WI38 (cell line): Measurements from ENCODE around the gene DCTPP1.

Experiments used
- H3K4me3 ChIP-seq: 2 replicates; pipeline ENCODE4 v1.5.1; 2011; ENCODE audit warnings: low read depth, mild to moderate bottlenecking, control low read depth, low read length
- CTCF ChIP-seq: IDR thresholded peaks from 2 replicates; pipeline ENCODE4 v1.5.1; 2012; ENCODE audit warnings: low read depth, mild to moderate bottlenecking, control low read depth, low read length

DCTPP1 gene

DNA sequence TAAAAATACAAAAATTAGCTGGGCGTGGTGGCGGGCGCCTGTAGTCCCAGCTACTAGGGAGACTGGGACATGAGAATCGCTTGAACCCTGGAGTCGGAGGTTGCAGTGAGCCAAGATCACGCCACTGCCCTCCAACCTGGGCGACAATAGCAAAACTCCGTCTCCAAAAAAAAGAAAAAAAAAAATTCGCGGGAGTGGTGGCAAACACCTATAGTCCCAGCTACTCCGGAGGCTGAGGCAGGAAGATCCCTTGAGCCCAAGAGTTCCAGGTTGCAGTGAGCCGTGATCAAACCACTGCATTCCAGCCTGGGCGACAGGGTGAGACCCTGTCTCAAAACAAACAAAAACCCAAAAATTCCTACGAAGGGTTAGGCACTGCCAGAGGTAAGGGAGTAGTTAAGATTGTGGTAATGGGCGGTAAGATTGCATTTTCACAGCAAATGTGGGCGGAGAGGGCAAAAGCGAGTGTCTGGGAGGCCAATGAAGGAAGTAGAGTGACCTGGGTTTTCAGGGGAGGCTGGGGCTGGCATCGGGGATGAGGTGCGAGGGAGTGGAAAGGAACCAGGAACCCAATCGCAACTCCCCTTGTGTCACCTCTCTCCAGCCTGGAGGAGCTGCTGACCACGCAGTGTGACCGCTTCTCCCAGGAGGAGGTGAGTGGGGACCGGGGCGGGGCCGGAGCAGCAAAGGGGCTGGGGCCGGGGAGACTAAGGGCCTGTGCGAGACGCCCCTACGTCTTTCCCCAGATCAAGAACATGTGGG, 52.6 kb downstream of the DCTPP1 start:
- no peak for TF ChIP-seq CTCF
- H3K4me3 ChIP-seq: peak overlapping the region; percentile 62

DNA sequence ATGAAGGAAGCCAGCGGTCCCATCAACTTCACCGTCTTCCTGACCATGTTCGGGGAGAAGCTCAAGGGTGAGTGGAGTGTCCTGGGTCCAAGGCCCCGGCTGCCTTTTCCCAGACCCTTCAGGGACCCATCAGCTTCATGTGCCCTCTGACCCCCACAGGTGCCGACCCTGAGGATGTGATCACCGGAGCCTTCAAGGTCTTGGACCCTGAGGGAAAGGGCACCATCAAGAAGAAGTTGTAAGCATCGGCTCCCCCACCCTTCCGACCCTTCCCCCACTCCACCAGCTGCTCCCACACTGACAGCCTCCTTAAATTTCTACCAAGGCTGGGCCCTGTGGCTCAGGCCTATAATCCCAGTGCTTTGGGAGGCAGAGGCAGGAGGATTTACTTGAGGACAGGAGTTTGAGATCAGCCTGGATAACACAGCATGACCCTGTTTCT, 53.3 kb downstream of the DCTPP1 start:
- H3K4me3 ChIP-seq: no peak overlapping the region
- no peak for TF ChIP-seq CTCF

DNA sequence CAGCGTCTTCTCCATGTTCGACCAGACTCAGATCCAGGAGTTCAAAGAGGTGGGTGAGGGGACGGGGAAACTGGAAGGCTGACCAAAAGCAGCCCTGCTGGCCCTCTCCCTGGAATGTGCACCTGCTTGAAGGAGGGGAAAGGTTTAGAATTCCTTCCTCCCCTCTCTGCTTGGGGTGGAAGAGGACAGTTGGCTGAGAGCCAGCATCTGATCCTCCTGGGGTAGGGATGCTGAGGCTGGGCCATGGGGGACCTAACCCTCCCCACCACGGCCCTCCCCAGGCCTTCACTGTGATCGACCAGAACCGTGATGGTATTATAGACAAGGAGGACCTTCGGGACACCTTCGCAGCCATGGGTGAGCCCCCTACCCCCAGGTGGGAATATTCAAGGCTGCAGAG, 54.0 kb downstream of the DCTPP1 start:
- no peak overlapping the region for H3K4me3 ChIP-seq

GRCh38 chr16:30374538-30374937, 55.3 kb downstream of the DCTPP1 start, which contains the start of gene MYL11:
TSS of gene MYL11 (plus strand) at chr16:30374802. CDS start at chr16:30374858, 56 bp downstream.
- no peak for TF ChIP-seq CTCF
- H3K4me3 ChIP-seq: no peak within 1 kb of the TSS

More for the DNA sequence above, 54.0 kb downstream of the DCTPP1 start:
- TF ChIP-seq CTCF: no peak
